Muscle layer of colon (tissue), 2 donors: Measurements from ENCODE around the gene C2orf72.
"Not testable (repeated sequence)": the region's sequence is repeated elsewhere in the genome, so short reads cannot be mapped to it uniquely, and the experiment has no call there.

Source experiments
- H3K27ac ChIP-seq: one replicate; pipeline ENCODE4 v1.7.0; 2013; ENCODE audit warnings: low read depth, mild to moderate bottlenecking, low read length, moderate library complexity
- H3K27me3 ChIP-seq, 2 donors: one replicate each; pipeline ENCODE4 v1.7.0; 2013; ENCODE audit warnings: low read length in 2 of 2, mild to moderate bottlenecking in 2 of 2; ENCODE audit not compliant: insufficient read depth in 2 of 2, control insufficient read depth in 1 of 2
- H3K36me3 ChIP-seq: one replicate; pipeline ENCODE4 v1.7.0; 2013; ENCODE audit warnings: mild to moderate bottlenecking, low read length; ENCODE audit not compliant: insufficient read depth
- H3K4me1 ChIP-seq: one replicate; pipeline ENCODE4 v1.7.0; 2013; ENCODE audit warnings: mild to moderate bottlenecking, low read length; ENCODE audit not compliant: insufficient read depth
- H3K4me3 ChIP-seq, 2 donors: one replicate each; pipeline ENCODE4 v1.7.0; 2013; ENCODE audit warnings: low read length in 2 of 2, low read depth in 1 of 2, mild to moderate bottlenecking in 1 of 2, moderate library complexity in 1 of 2
- H3K9ac ChIP-seq: one replicate; pipeline ENCODE4 v1.7.0; 2013; ENCODE audit warnings: low read length
- H3K9me3 ChIP-seq: one replicate; pipeline ENCODE4 v1.7.0; 2013; ENCODE audit warnings: mild to moderate bottlenecking, low read length
- donor health status: abdominal sarcoma.
- donor health status: Adenocarcinoma of cecum.

C2orf72 gene

DNA sequence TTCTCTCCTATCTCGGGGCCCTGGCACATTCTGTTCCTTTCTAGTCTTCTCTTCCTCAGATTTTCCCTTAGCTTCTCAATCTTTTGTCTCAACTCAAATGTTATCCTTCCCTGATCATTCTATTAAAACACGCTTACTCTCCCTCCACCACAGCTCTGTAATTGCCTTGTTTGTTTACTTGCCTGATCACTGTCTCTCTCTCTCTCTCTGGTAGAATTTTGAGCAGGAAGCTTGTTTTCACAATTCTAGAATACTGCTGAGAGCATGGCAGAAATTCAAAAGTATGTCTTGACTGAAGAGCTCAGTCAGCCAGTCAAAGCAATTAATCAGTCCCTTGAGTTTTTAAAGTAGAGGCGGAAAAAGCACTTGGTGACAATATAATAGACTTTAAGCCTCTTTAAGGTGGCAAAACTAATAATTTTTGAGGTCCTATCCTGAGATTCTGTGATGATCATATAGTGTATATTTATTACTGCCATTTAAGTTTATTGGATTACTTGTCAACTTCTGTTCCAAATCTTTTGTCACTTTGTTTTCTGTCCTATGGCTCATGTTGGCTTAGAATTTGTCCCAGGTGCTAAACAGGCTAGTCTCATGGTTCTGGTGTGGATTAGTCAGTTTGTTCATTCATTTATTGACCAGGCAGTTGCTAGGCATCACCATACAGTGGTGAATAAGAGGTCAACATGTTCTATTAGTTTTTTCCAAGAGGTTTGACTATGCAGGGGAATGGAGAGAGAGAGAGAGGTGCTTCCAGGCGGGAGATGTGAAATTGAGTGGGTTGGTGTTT is 21.6 kb downstream of the C2orf72 start:
- no peak overlapping the region for H3K27ac ChIP-seq
- no peak overlapping the region for H3K4me3 ChIP-seq
- H3K27me3 ChIP-seq: no peaks in the 10 kb centered on the region
- peaks cover 32% of the 10 kb centered on the region for H3K4me1 ChIP-seq
- H3K36me3 ChIP-seq: peaks cover 29% of the 10 kb centered on the region
- no peak overlapping the region for H3K9ac ChIP-seq
- H3K9me3 ChIP-seq: no peaks in the 10 kb centered on the region

DNA sequence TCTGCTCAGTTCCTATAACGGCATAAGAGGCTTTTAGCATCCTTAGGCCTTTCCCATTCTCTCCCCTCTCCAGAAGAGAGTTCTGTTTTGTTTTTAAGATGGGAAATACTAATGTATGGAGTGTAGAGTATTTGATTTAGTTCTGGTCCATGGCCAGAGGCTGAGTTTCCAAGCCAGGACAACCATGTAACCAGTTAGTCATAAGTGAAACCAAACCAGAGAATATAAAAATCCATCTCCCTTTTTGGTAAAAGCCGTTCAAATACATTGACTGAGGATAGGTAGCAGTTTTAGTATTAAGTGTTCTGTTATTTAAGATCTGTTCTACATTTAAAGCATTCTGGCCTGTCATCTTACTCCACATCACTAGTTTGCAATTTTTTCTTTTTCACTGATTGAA is 22.4 kb downstream of the C2orf72 start:
- H3K4me3 ChIP-seq: no peak overlapping the region
- H3K27me3 ChIP-seq: no peaks in the 10 kb centered on the region
- no peak overlapping the region for H3K27ac ChIP-seq
- H3K9me3 ChIP-seq: no peaks in the 10 kb centered on the region
- H3K4me1 ChIP-seq: peaks cover 32% of the 10 kb centered on the region
- H3K9ac ChIP-seq: no peak overlapping the region
- H3K36me3 ChIP-seq: peaks cover 37% of the 10 kb centered on the region

DNA sequence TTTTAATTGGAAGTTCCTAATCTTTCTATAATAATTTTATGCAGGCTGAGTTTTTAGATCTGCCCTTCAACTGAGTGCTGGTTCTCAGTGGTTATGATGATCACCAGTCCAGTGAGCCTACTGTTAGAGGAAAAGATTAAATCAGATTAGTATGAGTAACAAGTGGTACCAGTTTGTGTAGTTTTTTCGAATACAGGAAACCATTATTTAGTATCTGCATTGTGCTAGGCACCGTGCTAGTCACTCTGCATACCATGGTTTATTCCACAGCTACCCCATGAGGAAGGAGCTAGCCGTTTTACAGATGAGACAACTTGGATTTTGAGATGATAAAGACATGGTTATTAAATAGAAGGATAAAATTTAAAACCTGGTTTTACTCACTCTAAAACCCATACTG is 25.5 kb downstream of the C2orf72 start:
- Histone ChIP-seq H3K27me3 (no peaks in the 10 kb centered on the region), H3K4me3 (no peak overlapping the region), H3K4me1 (peaks cover 26% of the 10 kb centered on the region), H3K9me3 (no peaks in the 10 kb centered on the region), H3K27ac (no peak overlapping the region), H3K9ac (no peak overlapping the region), H3K36me3 (peaks cover 59% of the 10 kb centered on the region)

DNA sequence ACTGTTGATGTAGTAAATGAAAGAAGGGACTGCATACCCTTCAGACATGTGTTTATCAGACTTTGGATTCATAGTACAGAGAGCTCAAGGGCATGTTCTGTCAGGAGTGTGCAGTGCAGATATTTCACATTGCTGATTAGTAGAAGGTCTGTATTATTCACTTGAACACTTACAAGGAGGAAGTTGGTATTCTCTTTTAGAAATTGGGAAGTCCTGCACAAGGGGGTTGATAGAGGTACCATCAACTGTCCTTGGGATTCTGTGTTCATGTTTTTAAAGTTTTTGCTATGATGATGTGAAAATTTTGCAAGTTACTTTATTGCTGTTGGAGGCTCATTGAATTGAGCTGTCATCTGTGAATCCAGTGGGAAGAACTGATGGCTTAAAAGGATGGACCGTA is 26.0 kb downstream of the C2orf72 start:
- Histone ChIP-seq H3K27me3 (no peaks in the 10 kb centered on the region), H3K4me3 (no peak overlapping the region), H3K9me3 (no peaks in the 10 kb centered on the region), H3K4me1 (peaks cover 20% of the 10 kb centered on the region), H3K9ac (no peak overlapping the region), H3K36me3 (peaks cover 65% of the 10 kb centered on the region), H3K27ac (no peak overlapping the region)

DNA sequence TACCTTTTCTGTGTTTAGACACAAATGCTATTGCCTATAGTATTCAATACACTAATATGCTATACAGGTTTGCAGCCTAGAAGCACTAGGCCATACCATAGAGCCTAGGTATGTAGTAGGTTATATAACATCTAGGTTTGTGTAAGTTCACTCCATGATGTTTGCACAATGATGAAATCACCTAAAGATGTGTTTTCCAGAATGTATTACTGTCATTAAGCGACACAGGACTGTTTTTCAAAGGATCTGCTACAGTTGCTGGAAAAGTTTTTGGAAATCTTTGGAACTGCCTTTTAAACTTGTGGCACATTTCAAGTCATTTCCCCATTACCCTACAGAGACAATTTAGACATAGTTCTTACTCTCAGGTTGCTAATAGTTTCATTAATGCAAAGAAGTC is 28.6 kb downstream of the C2orf72 start:
- H3K36me3 ChIP-seq: peaks cover 73% of the 10 kb centered on the region
- no peaks in the 10 kb centered on the region for H3K4me1 ChIP-seq

DNA sequence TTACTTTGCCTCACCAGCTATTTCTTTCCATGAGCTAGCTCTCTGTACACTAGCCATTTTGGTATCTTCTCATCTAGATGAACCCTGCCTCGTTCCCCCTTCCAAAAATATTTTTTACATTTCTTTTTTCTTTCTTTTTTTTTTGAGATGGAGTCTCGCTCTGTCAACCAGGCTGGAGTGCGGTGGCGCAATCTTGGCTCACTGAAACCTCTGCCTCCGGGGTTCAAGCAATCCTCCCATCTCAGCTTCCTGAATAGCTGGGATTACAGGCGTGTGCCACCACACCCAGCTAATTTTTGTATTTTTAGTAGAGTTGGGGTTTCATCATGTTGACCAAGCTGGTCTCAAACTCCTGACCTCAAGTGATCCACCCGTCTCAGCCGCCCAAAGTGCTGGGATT is 30.2 kb downstream of the C2orf72 start:
- not testable (repeated sequence) for H3K27me3 ChIP-seq, H3K27ac ChIP-seq, H3K4me1 ChIP-seq, H3K4me3 ChIP-seq, H3K9me3 ChIP-seq, H3K9ac ChIP-seq
- peaks cover 67% of the 10 kb centered on the region for H3K36me3 ChIP-seq

More for the DNA sequence above, 28.6 kb downstream of the C2orf72 start:
- Histone ChIP-seq H3K9ac (no peak overlapping the region), H3K4me3 (no peak overlapping the region), H3K27ac (no peak overlapping the region), H3K9me3 (no peaks in the 10 kb centered on the region), H3K27me3 (no peaks in the 10 kb centered on the region)

DNA sequence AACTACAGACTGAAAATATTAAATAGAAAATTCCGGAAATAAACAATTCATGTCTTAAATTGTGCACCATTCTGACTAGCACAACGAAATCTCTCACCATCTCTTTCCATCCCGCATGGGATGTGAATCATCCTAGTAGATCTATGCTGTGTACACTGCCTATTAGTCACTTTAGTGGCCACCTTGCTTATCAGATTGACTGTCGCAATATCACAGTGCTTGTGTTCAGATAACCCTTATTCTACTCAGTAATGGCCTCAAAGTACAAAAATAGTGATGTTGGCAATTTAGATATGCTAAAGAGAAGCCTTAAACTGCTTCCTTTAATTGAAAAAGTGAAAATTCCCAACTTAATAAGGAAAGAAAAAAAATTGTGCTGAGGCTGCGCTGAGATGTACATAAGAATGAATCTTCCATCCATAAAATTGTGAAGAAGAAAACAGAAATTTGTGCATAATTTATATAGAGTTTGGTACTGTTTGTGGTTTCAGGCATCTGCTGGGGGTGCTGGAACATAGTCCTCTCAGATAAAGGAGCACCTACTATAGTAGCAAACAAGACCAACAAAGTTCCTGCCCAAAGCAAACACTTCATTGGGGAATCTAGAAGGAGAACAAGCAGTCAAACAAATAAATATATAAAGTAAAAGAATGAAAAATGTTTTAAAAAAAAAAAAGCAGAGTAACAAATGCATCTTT is 31.4 kb downstream of the C2orf72 start:
- Histone ChIP-seq H3K36me3 (peaks cover 64% of the 10 kb centered on the region), H3K27ac (no peak overlapping the region)

DNA sequence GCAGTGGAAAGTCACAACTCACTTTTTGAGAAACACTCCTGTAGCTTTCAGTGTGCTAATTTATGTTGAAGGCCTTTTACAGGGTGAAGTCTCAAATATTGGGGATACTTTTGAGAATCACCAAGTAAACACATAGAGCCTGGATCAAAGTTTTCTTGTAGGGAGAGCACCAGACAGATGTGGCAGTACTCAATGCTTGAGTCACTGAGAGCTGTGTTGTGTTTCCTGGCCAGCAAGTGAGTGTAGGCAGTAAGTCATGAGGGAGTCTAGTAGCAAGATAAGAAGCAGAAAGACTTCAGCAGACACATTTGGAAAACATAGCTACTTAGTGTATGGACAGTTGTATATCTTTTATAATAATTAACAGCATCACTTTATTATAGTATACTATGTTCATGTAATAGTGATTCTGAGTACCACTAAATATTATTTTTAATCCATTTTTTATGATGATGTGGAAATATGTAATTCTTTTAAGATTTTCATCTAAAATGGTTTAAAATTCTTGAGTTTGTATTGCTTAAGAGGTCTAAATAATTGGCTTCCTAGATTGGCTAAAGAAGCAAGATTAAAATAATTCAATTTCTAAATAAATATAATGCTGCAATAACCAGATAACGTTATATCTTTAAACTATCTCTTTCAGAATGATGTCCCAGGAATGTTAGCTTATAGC is 32.2 kb downstream of the C2orf72 start:
- no peaks in the 10 kb centered on the region for H3K9me3 ChIP-seq
- H3K27me3 ChIP-seq: no peaks in the 10 kb centered on the region
- H3K27ac ChIP-seq: no peak overlapping the region
- H3K9ac ChIP-seq: no peak overlapping the region
- no peak overlapping the region for H3K4me3 ChIP-seq
- H3K36me3 ChIP-seq: peaks cover 56% of the 10 kb centered on the region
- H3K4me1 ChIP-seq: no peaks in the 10 kb centered on the region

More for the DNA sequence above, 31.4 kb downstream of the C2orf72 start:
- H3K4me3 ChIP-seq: no peak overlapping the region
- no peaks in the 10 kb centered on the region for H3K9me3 ChIP-seq
- no peaks in the 10 kb centered on the region for H3K4me1 ChIP-seq
- no peak overlapping the region for H3K9ac ChIP-seq
- H3K27me3 ChIP-seq: no peaks in the 10 kb centered on the region

DNA sequence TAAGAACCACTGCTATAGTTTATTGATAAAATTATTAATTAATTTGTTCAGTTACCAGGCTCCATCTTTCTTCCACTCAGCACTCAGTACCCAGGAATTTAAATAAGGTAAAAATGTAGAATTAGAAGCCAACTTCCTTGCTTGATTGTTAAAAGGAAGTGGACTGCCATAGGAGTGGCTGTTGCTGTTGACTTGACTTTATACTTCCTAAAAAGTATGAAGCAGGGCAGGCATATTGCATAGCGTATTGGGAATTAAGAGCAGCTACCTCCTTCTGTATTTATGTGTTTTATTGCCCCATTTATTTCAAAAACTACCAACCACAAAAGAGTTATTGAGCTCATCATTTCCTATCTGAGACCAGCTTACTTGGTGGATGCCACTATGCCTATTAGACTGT is 47.2 kb downstream of the C2orf72 start:
- no peak overlapping the region for H3K9ac ChIP-seq

DNA sequence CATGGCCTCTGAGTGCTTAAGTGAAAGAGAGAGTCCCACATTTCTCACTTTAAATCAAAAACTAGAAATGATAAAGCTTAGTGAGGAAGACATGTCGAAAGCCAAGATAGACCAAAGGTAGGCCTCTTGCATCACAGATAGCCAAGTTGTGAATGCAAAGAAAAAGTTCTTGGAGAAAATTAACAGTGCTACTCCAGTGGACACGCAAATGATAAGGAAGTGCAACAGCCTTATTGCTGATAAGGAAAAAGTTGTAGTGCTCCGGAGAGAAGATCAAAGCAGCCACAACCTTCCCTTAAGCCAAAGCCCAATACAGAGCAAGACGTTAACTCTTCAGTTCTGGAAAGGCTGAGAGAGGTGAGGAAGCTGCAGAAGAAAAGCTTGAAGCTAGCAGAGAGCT is 51.4 kb downstream of the C2orf72 start:
- H3K4me3 ChIP-seq: no peak overlapping the region
- H3K36me3 ChIP-seq: peaks cover 39% of the 10 kb centered on the region
- no peaks in the 10 kb centered on the region for H3K4me1 ChIP-seq
- H3K9ac ChIP-seq: no peak overlapping the region
- H3K27me3 ChIP-seq: no peaks in the 10 kb centered on the region
- H3K9me3 ChIP-seq: no peaks in the 10 kb centered on the region
- H3K27ac ChIP-seq: no peak overlapping the region

More for the DNA sequence above, 47.2 kb downstream of the C2orf72 start:
- H3K27me3 ChIP-seq: no peaks in the 10 kb centered on the region
- H3K27ac ChIP-seq: no peak overlapping the region
- no peak overlapping the region for H3K4me3 ChIP-seq
- H3K9me3 ChIP-seq: no peaks in the 10 kb centered on the region
- H3K4me1 ChIP-seq: no peaks in the 10 kb centered on the region
- H3K36me3 ChIP-seq: peaks cover 71% of the 10 kb centered on the region

DNA sequence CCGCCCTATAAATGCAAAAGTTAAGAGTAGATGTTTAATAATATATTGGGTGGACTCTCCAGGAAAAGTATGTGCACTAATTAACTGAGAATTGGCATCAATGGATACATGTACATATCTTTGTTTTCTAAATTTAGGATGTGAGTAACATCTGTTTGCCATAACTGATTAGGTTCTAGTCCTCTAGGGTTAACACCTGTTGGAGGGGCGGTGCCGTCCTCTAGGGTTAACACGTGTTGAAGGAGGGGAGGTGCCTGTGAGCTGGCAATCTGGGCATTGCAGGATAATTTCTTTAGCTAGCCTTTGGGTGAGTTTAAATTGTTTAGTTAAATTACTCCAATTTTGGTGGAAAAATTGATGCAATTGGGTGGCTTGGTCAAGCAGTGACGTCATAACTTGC is 56.6 kb downstream of the C2orf72 start:
- H3K9ac ChIP-seq: no peak overlapping the region
- peaks cover 19% of the 10 kb centered on the region for H3K36me3 ChIP-seq
- H3K9me3 ChIP-seq: no peaks in the 10 kb centered on the region
- no peak overlapping the region for H3K27ac ChIP-seq
- H3K4me1 ChIP-seq: no peaks in the 10 kb centered on the region
- no peaks in the 10 kb centered on the region for H3K27me3 ChIP-seq
- no peak overlapping the region for H3K4me3 ChIP-seq
